Dendritic cell treated with granulocyte-macrophage colony-stimulating factor and Interleukin-4, amounts not matched to agents 40 ng/mL and 50 ng/mL, for 4 days (primary cell): Measurements from ENCODE around the gene TBX3.

Experiments
- H3K27ac Mint-ChIP-seq: one replicate; pipeline ENCODE4 v1.8.0; 2022; ENCODE audit warnings: mild to moderate bottlenecking, mixed read lengths
- H3K27me3 Mint-ChIP-seq: one replicate; pipeline ENCODE4 v1.8.0; 2022; ENCODE audit warnings: mild to moderate bottlenecking, mixed read lengths
- H3K36me3 Mint-ChIP-seq: one replicate; pipeline ENCODE4 v1.8.0; 2022; ENCODE audit warnings: low read depth, mixed read lengths
- H3K4me1 Mint-ChIP-seq: one replicate; pipeline ENCODE4 v1.8.0; 2022; ENCODE audit warnings: low read depth, mixed read lengths
- H3K4me3 Mint-ChIP-seq: one replicate; pipeline ENCODE4 v1.8.0; 2022; ENCODE audit warnings: mild to moderate bottlenecking, moderate library complexity, mixed read lengths
- H3K9me3 Mint-ChIP-seq: one replicate; pipeline ENCODE4 v1.8.0; 2022; ENCODE audit warnings: mixed read lengths
- intact Hi-C: fragments of 100-400 bp; cut with micrococcal nuclease; formaldehyde crosslinking; loops from one replicate; pipeline ENCODE4 v1.15.0; 2022

Gene TBX3

DNA sequence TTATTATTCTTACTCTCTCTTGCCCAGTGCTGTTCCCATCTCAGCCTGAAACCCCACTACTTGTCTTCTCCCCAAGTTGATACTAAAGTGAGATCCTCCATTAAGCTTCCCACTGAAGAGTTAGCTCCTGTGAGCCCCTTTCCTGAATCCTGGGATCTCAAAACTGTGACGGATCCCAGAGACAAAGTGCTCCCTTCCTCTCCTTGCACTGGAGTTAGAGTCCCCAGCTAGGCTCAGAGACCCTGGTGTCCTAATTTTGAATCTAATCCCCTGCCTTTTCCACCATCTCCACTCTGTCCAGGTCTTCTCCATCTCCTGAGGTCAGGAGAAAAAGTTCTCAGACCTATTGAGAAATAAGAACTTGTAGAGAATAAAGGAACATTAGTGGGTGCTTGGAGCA, 17.6 kb upstream of the TBX3 start:
- H3K27me3 Mint-ChIP-seq: peaks cover 80% of the 10 kb centered on the region
- no peak overlapping the region for H3K27ac Mint-ChIP-seq
- H3K4me3 Mint-ChIP-seq: no peak overlapping the region
- intact Hi-C loops: no loop called here
- H3K4me1 Mint-ChIP-seq: no peaks in the 10 kb centered on the region
- no peaks in the 10 kb centered on the region for H3K36me3 Mint-ChIP-seq
- no peaks in the 10 kb centered on the region for H3K9me3 Mint-ChIP-seq

DNA sequence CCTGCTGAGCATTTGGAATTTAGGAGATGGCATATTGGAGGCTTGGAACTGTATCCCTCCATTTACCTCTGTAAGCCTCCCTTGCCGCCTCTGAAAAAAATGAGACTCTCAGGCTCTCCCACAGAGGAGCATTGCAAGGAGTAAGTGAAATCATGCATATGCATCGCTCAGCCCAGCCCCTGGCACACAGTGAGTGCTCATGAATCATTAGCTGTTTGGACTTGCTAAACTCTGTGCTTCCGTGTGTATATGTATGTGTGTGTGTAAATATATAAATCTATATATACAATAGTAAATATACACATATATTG, 17.1 kb upstream of the TBX3 start:
- H3K4me1 Mint-ChIP-seq: no peaks in the 10 kb centered on the region
- H3K27me3 Mint-ChIP-seq: peaks cover 82% of the 10 kb centered on the region
- no peak overlapping the region for H3K27ac Mint-ChIP-seq
- intact Hi-C loops: no loop called here
- no peaks in the 10 kb centered on the region for H3K36me3 Mint-ChIP-seq
- H3K4me3 Mint-ChIP-seq: no peak overlapping the region
- no peaks in the 10 kb centered on the region for H3K9me3 Mint-ChIP-seq

DNA sequence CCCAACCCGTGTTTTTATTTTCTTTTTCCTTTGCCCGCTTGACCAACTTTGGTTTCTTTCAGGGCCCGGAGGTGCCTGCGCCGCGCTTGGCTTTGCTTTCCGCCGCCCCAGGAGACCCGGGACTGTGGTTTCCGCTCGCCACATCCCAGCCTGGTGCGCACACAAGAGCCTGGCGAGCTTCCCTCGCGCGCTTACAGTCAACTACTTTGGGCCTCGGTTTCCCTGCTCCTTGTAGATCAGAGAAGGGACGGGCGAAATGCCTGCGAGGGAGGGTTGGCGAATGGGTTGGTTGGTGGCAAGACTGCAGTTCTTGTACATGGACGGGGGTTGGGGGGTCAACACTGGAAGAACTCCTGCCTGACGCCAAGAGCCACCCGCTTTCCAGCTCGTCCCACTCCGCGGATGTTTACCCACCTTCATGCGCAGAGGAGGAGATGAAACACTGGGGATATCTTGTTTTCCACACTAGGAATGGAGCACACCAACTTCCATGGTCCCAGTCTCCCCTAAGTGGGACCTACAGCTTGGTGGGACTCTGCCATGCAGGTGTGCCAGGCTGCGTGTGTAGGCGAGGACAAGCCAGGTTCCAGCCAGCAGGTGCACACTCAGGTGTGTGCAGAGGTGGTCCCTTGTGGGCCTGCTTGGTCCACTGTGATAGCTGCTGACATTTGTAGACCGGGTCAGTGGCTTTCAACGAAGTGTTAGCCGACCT, 16.6 kb upstream of the TBX3 start:
- Mint-ChIP-seq H3K27me3 (peaks cover 87% of the 10 kb centered on the region), H3K27ac (no peak overlapping the region), H3K36me3 (no peaks in the 10 kb centered on the region), H3K4me3 (no peak overlapping the region), H3K9me3 (no peaks in the 10 kb centered on the region), H3K4me1 (no peaks in the 10 kb centered on the region)
- intact Hi-C loops: no loop called here

DNA sequence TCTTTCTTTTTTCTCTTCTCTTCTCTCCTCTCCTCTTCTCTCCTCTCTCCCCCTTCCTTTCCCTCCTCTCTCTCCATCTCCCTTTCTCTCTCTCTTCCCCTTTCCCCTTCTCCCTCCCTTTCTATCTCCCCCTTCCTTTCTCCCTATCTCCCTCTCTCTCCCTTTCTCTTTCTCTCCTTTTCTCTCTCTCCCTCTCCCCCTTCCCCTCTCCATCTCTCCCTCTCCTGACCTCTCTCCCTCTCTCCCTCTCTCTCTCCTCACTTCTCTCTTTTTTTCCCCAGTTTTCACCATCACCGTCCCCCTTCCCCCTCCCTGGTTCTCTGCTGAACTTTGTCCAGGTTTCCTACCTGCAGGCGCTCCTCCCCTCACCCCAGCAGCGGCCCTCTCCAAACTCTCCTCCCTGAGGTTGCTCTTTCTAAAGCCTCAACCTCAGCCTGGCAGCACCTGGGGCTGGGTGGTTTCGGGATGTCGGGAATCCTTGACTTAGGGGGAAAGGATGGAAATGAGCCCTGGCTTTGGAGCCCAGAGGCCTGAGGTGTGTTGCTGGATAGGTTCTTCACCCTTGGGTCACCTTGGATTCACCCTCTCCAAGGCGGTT, 14.7 kb upstream of the TBX3 start:
- no peaks in the 10 kb centered on the region for H3K4me1 Mint-ChIP-seq
- H3K36me3 Mint-ChIP-seq: no peaks in the 10 kb centered on the region
- intact Hi-C loops: no loop called here
- no peaks in the 10 kb centered on the region for H3K9me3 Mint-ChIP-seq
- peaks cover 96% of the 10 kb centered on the region for H3K27me3 Mint-ChIP-seq
- H3K4me3 Mint-ChIP-seq: no peak overlapping the region
- no peak overlapping the region for H3K27ac Mint-ChIP-seq

GRCh38 chr12:114697741-114698565, 14.0 kb upstream of the TBX3 start:
- Mint-ChIP-seq H3K9me3 (no peaks in the 10 kb centered on the region), H3K4me3 (no peak overlapping the region), H3K27ac (no peak overlapping the region), H3K27me3 (peaks cover 97% of the 10 kb centered on the region), H3K36me3 (no peaks in the 10 kb centered on the region), H3K4me1 (no peaks in the 10 kb centered on the region)
- intact Hi-C loops: no loop called here

DNA sequence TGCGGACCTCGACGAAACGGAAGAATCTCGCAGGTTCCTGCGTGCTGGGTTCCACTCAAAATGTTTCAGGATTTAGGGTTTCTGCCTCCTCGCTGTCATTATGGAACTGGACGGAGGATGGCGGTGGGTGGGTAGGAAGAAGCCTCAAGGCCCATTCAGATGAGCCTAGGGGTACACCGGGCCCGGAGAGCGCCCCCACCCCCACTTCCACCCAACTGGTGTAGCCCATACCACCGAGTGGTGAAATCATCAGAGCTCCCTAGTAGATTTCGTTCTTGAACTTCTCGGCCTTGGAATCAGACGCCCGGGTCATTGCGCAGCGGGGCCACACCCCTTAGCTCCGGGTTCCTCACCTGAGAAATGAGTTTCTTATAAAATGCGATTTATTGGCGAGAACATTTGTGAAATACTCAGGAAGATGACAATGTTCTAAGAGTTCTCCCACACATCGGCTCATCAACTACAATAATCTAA, 13.3 kb upstream of the TBX3 start:
- Mint-ChIP-seq H3K27me3 (peaks cover 97% of the 10 kb centered on the region), H3K4me1 (no peaks in the 10 kb centered on the region), H3K27ac (no peak overlapping the region), H3K36me3 (no peaks in the 10 kb centered on the region), H3K9me3 (no peaks in the 10 kb centered on the region), H3K4me3 (no peak overlapping the region)
- intact Hi-C loops: no loop called here

- H3K36me3 Mint-ChIP-seq: no peaks in the 10 kb centered on the region
- no peak overlapping the region for H3K27ac Mint-ChIP-seq
- no peaks in the 10 kb centered on the region for H3K4me1 Mint-ChIP-seq
- intact Hi-C loops: no loop called here
- no peak overlapping the region for H3K4me3 Mint-ChIP-seq
- H3K27me3 Mint-ChIP-seq: peaks cover 96% of the 10 kb centered on the region
- no peaks in the 10 kb centered on the region for H3K9me3 Mint-ChIP-seq
Measured at GRCh38 chr12:114696443-114697242, 12.7 kb upstream of the TBX3 start.

- H3K36me3 Mint-ChIP-seq: no peaks in the 10 kb centered on the region
- peaks cover 98% of the 10 kb centered on the region for H3K27me3 Mint-ChIP-seq
- H3K9me3 Mint-ChIP-seq: no peaks in the 10 kb centered on the region
- H3K4me3 Mint-ChIP-seq: no peak overlapping the region
- no peak overlapping the region for H3K27ac Mint-ChIP-seq
- no peaks in the 10 kb centered on the region for H3K4me1 Mint-ChIP-seq
- intact Hi-C loops: no loop called here
Measured at GRCh38 chr12:114695305-114695592, 11.3 kb upstream of the TBX3 start.

DNA sequence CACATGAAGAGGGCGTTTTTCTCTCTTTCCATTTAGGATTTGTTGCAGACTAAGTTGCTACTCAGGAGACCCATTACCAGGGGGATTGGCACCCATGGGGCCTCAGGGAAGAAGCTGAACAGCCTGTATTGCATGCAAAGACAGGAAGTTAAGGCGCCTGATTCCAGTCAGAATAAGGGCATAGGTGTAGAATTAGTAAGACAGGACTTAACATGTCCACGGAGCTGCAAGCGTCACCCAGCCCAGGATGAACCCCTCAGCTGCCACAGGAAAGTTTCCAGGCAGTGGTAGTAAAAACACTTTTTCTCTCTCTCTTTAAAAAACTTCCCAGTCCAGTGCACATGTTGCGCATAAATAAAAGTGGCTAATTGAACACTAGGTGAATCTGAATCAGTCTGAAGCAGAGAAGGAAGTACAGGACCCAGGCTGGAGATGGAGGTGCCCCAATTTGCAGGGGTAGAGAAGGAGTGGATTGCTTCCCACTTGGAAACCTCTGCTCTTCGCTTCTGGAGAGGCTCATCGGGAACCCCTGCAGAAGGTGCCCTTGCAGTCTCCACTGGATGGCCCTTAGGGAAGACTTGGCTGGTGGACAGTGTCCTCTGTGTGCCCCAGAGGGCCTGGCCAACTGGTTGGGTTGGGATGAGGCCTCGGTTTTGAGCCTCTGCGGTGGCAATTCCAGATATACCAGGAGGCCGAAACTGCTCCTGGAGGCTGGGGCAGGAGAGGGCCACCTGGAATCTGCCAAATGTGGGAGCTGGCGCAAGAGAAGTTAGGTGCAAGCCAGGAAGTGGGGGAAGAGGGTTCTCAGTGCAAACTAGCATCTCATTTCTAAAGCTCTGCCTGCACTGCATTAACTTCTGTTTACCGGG, 10.7 kb upstream of the TBX3 start:
- Mint-ChIP-seq H3K4me3 (no peak overlapping the region), H3K27me3 (peaks cover 98% of the 10 kb centered on the region), H3K36me3 (no peaks in the 10 kb centered on the region), H3K4me1 (no peaks in the 10 kb centered on the region), H3K9me3 (no peaks in the 10 kb centered on the region), H3K27ac (no peak overlapping the region)
- intact Hi-C loops: no loop called here

- Mint-ChIP-seq H3K36me3 (no peaks in the 10 kb centered on the region), H3K27me3 (peaks cover 98% of the 10 kb centered on the region), H3K4me1 (no peaks in the 10 kb centered on the region), H3K4me3 (no peak overlapping the region), H3K27ac (no peak overlapping the region), H3K9me3 (no peaks in the 10 kb centered on the region)
- intact Hi-C loops: no loop called here
Measured at GRCh38 chr12:114693532-114693931, 9.6 kb upstream of the TBX3 start.

DNA sequence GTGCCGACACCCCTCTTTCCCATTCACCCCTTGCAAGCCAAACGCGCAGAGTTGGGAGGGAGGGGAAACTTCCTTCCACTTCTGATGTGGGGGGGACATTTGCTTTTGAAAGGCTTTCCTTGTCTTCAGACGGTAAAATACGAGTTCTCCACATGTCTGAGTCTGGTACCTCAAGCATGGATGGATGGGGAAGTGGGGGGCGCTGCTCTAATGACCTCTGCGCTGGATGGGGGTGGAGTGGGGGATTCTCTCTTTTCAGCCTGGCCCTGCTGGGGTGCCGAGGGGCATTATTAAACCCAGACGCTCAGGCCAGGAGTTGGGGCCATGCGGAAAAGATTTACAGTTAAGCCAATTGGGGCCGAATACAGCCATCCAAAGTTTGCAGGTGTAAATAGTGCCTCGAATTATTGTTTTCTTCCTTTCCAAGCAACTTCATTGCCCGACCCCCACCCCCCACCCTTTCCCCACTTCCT, 9.1 kb upstream of the TBX3 start:
- H3K4me3 Mint-ChIP-seq: no peak overlapping the region
- no peak overlapping the region for H3K27ac Mint-ChIP-seq
- intact Hi-C loops: no loop called here
- no peaks in the 10 kb centered on the region for H3K9me3 Mint-ChIP-seq
- no peaks in the 10 kb centered on the region for H3K4me1 Mint-ChIP-seq
- H3K36me3 Mint-ChIP-seq: no peaks in the 10 kb centered on the region
- H3K27me3 Mint-ChIP-seq: peaks cover 98% of the 10 kb centered on the region

- H3K27me3 Mint-ChIP-seq: peaks cover 96% of the 10 kb centered on the region
- H3K27ac Mint-ChIP-seq: no peak overlapping the region
- H3K4me1 Mint-ChIP-seq: no peaks in the 10 kb centered on the region
- H3K36me3 Mint-ChIP-seq: no peaks in the 10 kb centered on the region
- H3K4me3 Mint-ChIP-seq: no peak overlapping the region
- intact Hi-C loops: no loop called here
- H3K9me3 Mint-ChIP-seq: no peaks in the 10 kb centered on the region
Measured at GRCh38 chr12:114692186-114693058, 8.4 kb upstream of the TBX3 start.
